Trophoblast cell (in vitro differentiated cells and primary cell): ENCODE measurements around the gene IKBKG.

Experiments used
- DNase-seq, 2 donors: peaks; one replicate each; pipeline ENCODE4 v3.0.0-alpha.2; 2016
- H2AFZ ChIP-seq: 2 replicates; pipeline ENCODE4 v1.6.1; 2013; ENCODE audit warnings: low read length, moderate library complexity, mild to moderate bottlenecking; ENCODE audit not compliant: insufficient read depth, poor library complexity
- H2AK5ac ChIP-seq: 2 replicates; pipeline ENCODE4 v1.6.1; 2013; ENCODE audit warnings: mild to moderate bottlenecking, low read length
- H2BK120ac ChIP-seq: 2 replicates; pipeline ENCODE4 v1.6.1; 2013; ENCODE audit warnings: low read length, mild to moderate bottlenecking, moderate library complexity; ENCODE audit not compliant: insufficient read depth, poor library complexity
- H2BK12ac ChIP-seq: 2 replicates; pipeline ENCODE4 v1.6.1; 2013; ENCODE audit warnings: mild to moderate bottlenecking, low read length, moderate library complexity
- H2BK5ac ChIP-seq: 2 replicates; pipeline ENCODE4 v1.6.1; 2013; ENCODE audit warnings: low read length, low read depth, moderate library complexity, mild to moderate bottlenecking; ENCODE audit not compliant: poor library complexity
- H3K14ac ChIP-seq: 2 replicates; pipeline ENCODE4 v1.6.1; 2013; ENCODE audit warnings: mild to moderate bottlenecking, low read length
- H3K18ac ChIP-seq: 2 replicates; pipeline ENCODE4 v1.6.1; 2013; ENCODE audit warnings: mild to moderate bottlenecking, low read length
- H3K23ac ChIP-seq: 2 replicates; pipeline ENCODE4 v1.6.1; 2013; ENCODE audit warnings: low read length
- H3K27ac ChIP-seq: 2 replicates; pipeline ENCODE4 v1.5.1; 2013; ENCODE audit warnings: low read depth, mild to moderate bottlenecking, inconsistent platforms, low read length, moderate library complexity
- H3K27me3 ChIP-seq: 2 replicates; pipeline ENCODE4 v1.6.1; 2013; ENCODE audit warnings: inconsistent platforms, mild to moderate bottlenecking, low read length, moderate library complexity; ENCODE audit not compliant: insufficient read depth
- H3K36me3 ChIP-seq, 2 experiments: 1 replicate in 1 of 2; 2 replicates in 1 of 2; pipeline ENCODE4 v1.6.1; 2013; ENCODE audit warnings: low read length in 2 of 2, mild to moderate bottlenecking in 2 of 2, moderate library complexity in 1 of 2; ENCODE audit not compliant: insufficient read depth in 2 of 2, control insufficient read depth in 1 of 2
- H3K4ac ChIP-seq: 2 replicates; pipeline ENCODE4 v1.6.1; 2013; ENCODE audit warnings: low read depth, mild to moderate bottlenecking, low read length, moderate library complexity
- H3K4me1 ChIP-seq, 2 experiments: 1 replicate in 1 of 2; 2 replicates in 1 of 2; pipeline ENCODE4 v1.6.1; 2013; ENCODE audit warnings: low read length in 2 of 2, mild to moderate bottlenecking in 2 of 2, moderate library complexity in 1 of 2; ENCODE audit not compliant: insufficient read depth in 2 of 2, control insufficient read depth in 1 of 2
- H3K4me2 ChIP-seq: 2 replicates; pipeline ENCODE4 v1.6.1; 2013; ENCODE audit warnings: inconsistent platforms, mild to moderate bottlenecking, low read length, moderate library complexity
- H3K4me3 ChIP-seq: 2 replicates; pipeline ENCODE4 v1.5.1; 2013; ENCODE audit warnings: mild to moderate bottlenecking, low read depth, low read length, inconsistent platforms
- H3K79me1 ChIP-seq: one replicate; pipeline ENCODE4 v1.6.1; 2013; ENCODE audit warnings: low read length
- H3K79me2 ChIP-seq: 2 replicates; pipeline ENCODE4 v1.6.1; 2013; ENCODE audit warnings: low read length, mild to moderate bottlenecking; ENCODE audit not compliant: control insufficient read depth, insufficient read depth, poor library complexity
- H3K9ac ChIP-seq: 2 replicates; pipeline ENCODE4 v1.6.1; 2013; ENCODE audit warnings: mild to moderate bottlenecking, low read length
- H3K9me3 ChIP-seq: 2 replicates; pipeline ENCODE4 v1.6.1; 2013; ENCODE audit warnings: low read depth, mild to moderate bottlenecking, control low read depth, inconsistent platforms, low read length; ENCODE audit not compliant: insufficient read depth
- H4K12ac ChIP-seq: 2 replicates; pipeline ENCODE4 v1.6.1; 2013; ENCODE audit warnings: low read depth, mild to moderate bottlenecking, low read length, moderate library complexity
- H4K8ac ChIP-seq: 2 replicates; pipeline ENCODE4 v1.6.1; 2013; ENCODE audit warnings: low read depth, mild to moderate bottlenecking, low read length, moderate library complexity
- H4K91ac ChIP-seq: one replicate; pipeline ENCODE4 v1.6.1; 2013; ENCODE audit warnings: low read depth, mild to moderate bottlenecking, low read length, moderate library complexity
- WGBS: extraction: QIAGEN DNeasy Blood & Tissue Kit; methylation state at CpG from one replicate; pipeline ENCODE4 v1.1.7; 2013; ENCODE audit warnings: missing lambda C conversion rate; ENCODE audit not compliant: insufficient read length, insufficient coverage; ENCODE audit errors: extremely low coverage; 5-methylcytosine and 5-hydroxymethylcytosine counted together

The IKBKG gene

GRCh38 chrX:154515090-154515965 lies 32.1 kb upstream of the IKBKG start:
- peak overlapping the region; percentile 81 for H2AFZ ChIP-seq
- H4K12ac ChIP-seq = peak overlapping the region; percentile 67
- WGBS = no CpG with 5 or more reads among the region's 34 CpGs
- peak overlapping the region; percentile 96 for H3K4me2 ChIP-seq
- no peaks in the 10 kb centered on the region for H3K9me3 ChIP-seq
- H3K27me3 ChIP-seq = no peaks in the 10 kb centered on the region
- peak overlapping the region; percentile 94 for H3K9ac ChIP-seq
- H3K4me3 ChIP-seq = peak overlapping the region; percentile 81
- peak overlapping the region; percentile 19 for H2BK12ac ChIP-seq
- DNase-seq = peak; percentile 38 to 50
- peaks cover 0 to 2% of the 10 kb centered on the region in 2 experiments for H3K36me3 ChIP-seq
- H3K18ac ChIP-seq = peak overlapping the region; percentile 85
- H3K79me2 ChIP-seq = peaks cover 5% of the 10 kb centered on the region
- H3K23ac ChIP-seq = no peak overlapping the region
- peak overlapping the region; percentile 87 for H3K27ac ChIP-seq
- H4K91ac ChIP-seq = peak overlapping the region; percentile 90
- peaks cover 10 to 16% of the 10 kb centered on the region in 2 experiments for H3K4me1 ChIP-seq
- peaks cover 14% of the 10 kb centered on the region for H3K79me1 ChIP-seq
- peak overlapping the region; percentile 82 for H2BK120ac ChIP-seq
- H4K8ac ChIP-seq = peak overlapping the region; percentile 93
- peak overlapping the region; percentile 90 for H2BK5ac ChIP-seq
- H3K4ac ChIP-seq = peak overlapping the region; percentile 87
- H2AK5ac ChIP-seq = peak overlapping the region; percentile 59
- H3K14ac ChIP-seq = peak overlapping the region; percentile 67

- Histone ChIP-seq H3K79me2 (peaks cover 5% of the 10 kb centered on the region), H4K8ac (peak within 1 kb of the TSS; percentile 95), H4K91ac (peak within 1 kb of the TSS; percentile 90), H2AFZ (peak within 1 kb of the TSS; percentile 81), H3K18ac (peak within 1 kb of the TSS; percentile 90), H3K4ac (peak within 1 kb of the TSS; percentile 87), H3K9me3 (no peaks in the 10 kb centered on the region), H3K4me1 (peaks cover 10 to 16% of the 10 kb centered on the region in 2 experiments), H3K14ac (peak within 1 kb of the TSS; percentile 93), H3K9ac (peak within 1 kb of the TSS; percentile 94), H2BK5ac (peak within 1 kb of the TSS; percentile 90), H2BK120ac (peak within 1 kb of the TSS; percentile 83), H3K36me3 (peaks cover 0 to 2% of the 10 kb centered on the region in 2 experiments), H3K4me2 (peak within 1 kb of the TSS; percentile 96), H4K12ac (peak within 1 kb of the TSS; percentile 67), H3K4me3 (peak within 1 kb of the TSS; percentile 81), H3K27me3 (no peaks in the 10 kb centered on the region), H3K27ac (peak within 1 kb of the TSS; percentile 95), H2BK12ac (peak within 1 kb of the TSS; percentile 79), H3K79me1 (peaks cover 14% of the 10 kb centered on the region), H2AK5ac (peak within 1 kb of the TSS; percentile 59), H3K23ac (no peak within 1 kb of the TSS)
- peak; percentile 79 to 89 for DNase-seq
- no CpG with 5 or more reads among the region's 59 CpGs for WGBS
These were observed 31.3 kb upstream of the IKBKG start, which contains the start of gene FAM3A for GRCh38 chrX:154515966-154516655. TSS of gene FAM3A (minus strand) at chrX:154516232. CDS start at chrX:154515772, 460 bp downstream.

- peaks cover 9 to 14% of the 10 kb centered on the region in 2 experiments for H3K4me1 ChIP-seq
- no peak overlapping the region for H2AFZ ChIP-seq
- H4K91ac ChIP-seq = peak overlapping the region; percentile 85
- no peaks in the 10 kb centered on the region for H3K9me3 ChIP-seq
- H3K14ac ChIP-seq = peak overlapping the region; percentile 8
- H3K27ac ChIP-seq = peak overlapping the region; percentile 95
- H4K8ac ChIP-seq = peak overlapping the region; percentile 95
- H2BK5ac ChIP-seq = peak overlapping the region; percentile 61
- peak overlapping the region; percentile 16 for H4K12ac ChIP-seq
- no peaks in the 10 kb centered on the region for H3K36me3 ChIP-seq
- H3K4me3 ChIP-seq = peak overlapping the region; percentile 63
- peak overlapping the region; percentile 83 for H2BK120ac ChIP-seq
- H3K18ac ChIP-seq = peak overlapping the region; percentile 60
- no peak overlapping the region for H3K23ac ChIP-seq
- peak overlapping the region; percentile 71 for H3K9ac ChIP-seq
- peaks cover 14% of the 10 kb centered on the region for H3K79me1 ChIP-seq
- H2BK12ac ChIP-seq = no peak overlapping the region
- peak overlapping the region; percentile 65 for H3K4me2 ChIP-seq
- H2AK5ac ChIP-seq = no peak overlapping the region
- H3K27me3 ChIP-seq = no peaks in the 10 kb centered on the region
- WGBS = no CpG with 5 or more reads among the region's 19 CpGs
- no peak overlapping the region for H3K4ac ChIP-seq
- peaks cover 5% of the 10 kb centered on the region for H3K79me2 ChIP-seq
- peak in 1 of 2 donors; percentile 51 for DNase-seq
These were observed 30.7 kb upstream of the IKBKG start for GRCh38 chrX:154516656-154517100.

- Histone ChIP-seq H2BK5ac (peak overlapping the region; percentile 61), H3K36me3 (no peaks in the 10 kb centered on the region), H4K12ac (no peak overlapping the region), H2AK5ac (peak overlapping the region; percentile 47), H4K8ac (peak overlapping the region; percentile 95), H2BK12ac (peak overlapping the region; percentile 79), H2AFZ (peak overlapping the region; percentile 9), H4K91ac (peak overlapping the region; percentile 85), H3K4me3 (no peak overlapping the region), H3K4ac (peak overlapping the region; percentile 21), H3K9me3 (no peaks in the 10 kb centered on the region), H3K23ac (no peak overlapping the region), H3K9ac (no peak overlapping the region), H3K14ac (peak overlapping the region; percentile 93), H3K18ac (peak overlapping the region; percentile 90), H3K27me3 (no peaks in the 10 kb centered on the region), H2BK120ac (peak overlapping the region; percentile 83), H3K27ac (peak overlapping the region; percentile 95), H3K79me2 (peaks cover 5% of the 10 kb centered on the region), H3K4me1 (peaks cover 7 to 12% of the 10 kb centered on the region in 2 experiments), H3K79me1 (peaks cover 14% of the 10 kb centered on the region), H3K4me2 (peak overlapping the region; percentile 65)
- DNase-seq = no peak
- no CpG with 5 or more reads among the region's 25 CpGs for WGBS
These were observed 30.2 kb upstream of the IKBKG start for GRCh38 chrX:154517101-154517781.
